Gastroesophageal sphincter (tissue), 4 donors: ENCODE data around the gene S100A9. TPM values are rescaled to one million over a fixed set of nuclear protein-coding genes. Genes with fewer than 3 reads are reported as not detected.

Experiments used
- ATAC-seq: fragments of 150-250 bp; one replicate; pipeline ENCODE4 v1.9.1; 2016; ENCODE audit warnings: mild to moderate bottlenecking, moderate library complexity
- H3K27ac ChIP-seq, 4 donors: fragments of 200-600 bp; sonication (generic) in 3 of 4; 1 replicate in 3 of 4; 2 replicates in 1 of 4; pipeline ENCODE4 v1.5.1; 2016 to 2019
- H3K27me3 ChIP-seq: fragments of 200-600 bp; sonication (generic); one replicate; pipeline ENCODE4 v1.5.1; 2019
- H3K36me3 ChIP-seq, 2 donors: fragments of 200-600 bp; sonication (generic); one replicate each; pipeline ENCODE4 v1.5.1; 2019; ENCODE audit warnings: control low read depth in 1 of 2
- H3K4me1 ChIP-seq, 3 donors: fragments of 200-600 bp; sonication (generic); 1 replicate in 2 of 3; 2 replicates in 1 of 3; pipeline ENCODE4 v1.5.1; 2016 to 2019; ENCODE audit warnings: control low read depth in 2 of 3
- H3K4me3 ChIP-seq, 2 donors: fragments of 200-600 bp; sonication (generic); one replicate each; pipeline ENCODE4 v1.5.1; 2019; ENCODE audit warnings: mild to moderate bottlenecking in 1 of 2, moderate library complexity in 1 of 2
- H3K9me3 ChIP-seq, 3 donors: fragments of 200-600 bp; sonication (generic); one replicate each; pipeline ENCODE4 v1.5.1; 2017 to 2019; ENCODE audit warnings: control low read depth in 2 of 3
- EP300 ChIP-seq: sonication (generic); formaldehyde crosslinking; IDR thresholded peaks from one replicate; pipeline ENCODE4 v1.6.1; 2017; ENCODE audit warnings: antibody characterized with exemption, mild to moderate bottlenecking
- POLR2A ChIP-seq, 2 donors: fragments of 450-650 bp; IDR thresholded peaks; one replicate each; pipeline ENCODE4 v1.6.1; 2017; ENCODE audit warnings: antibody characterized with exemption in 2 of 2, mild to moderate bottlenecking in 2 of 2, moderate library complexity in 1 of 2
- POLR2AphosphoS5 ChIP-seq: sonication (generic); formaldehyde crosslinking; IDR thresholded peaks from one replicate; pipeline ENCODE4 v1.6.1; 2017; ENCODE audit warnings: antibody characterized with exemption
- WGBS, 2 donors: methylation state at CpG; one replicate each; pipeline ENCODE4 v1.1.5; 2018; ENCODE audit warnings: low coverage in 1 of 2; 5-methylcytosine and 5-hydroxymethylcytosine counted together
- total RNA-seq, 4 donors: library from RNA; depleted of rRNA; stranded (reverse); fragments of >200 nt; gene quantifications; one replicate each; pipeline ENCODE4 v1.1.0, GENCODE V29; 2016
- TF ChIP-seq, protein P1 (sequence below), 4 experiments: fragments of 200-600 bp in 2 of 4; fragments of 450-650 bp in 2 of 4; sonication (generic) in 1 of 4; IDR thresholded peaks; one replicate each; pipeline ENCODE4 v1.5.1; 2017 to 2019; ENCODE audit warnings: antibody characterized with exemption in 4 of 4, mild to moderate bottlenecking in 2 of 4, moderate library complexity in 2 of 4

Gene S100A9
- total RNA-seq, 4 donors from 2014 or later, result 65.3 to 2,906 (median 485) TPM

DNA sequence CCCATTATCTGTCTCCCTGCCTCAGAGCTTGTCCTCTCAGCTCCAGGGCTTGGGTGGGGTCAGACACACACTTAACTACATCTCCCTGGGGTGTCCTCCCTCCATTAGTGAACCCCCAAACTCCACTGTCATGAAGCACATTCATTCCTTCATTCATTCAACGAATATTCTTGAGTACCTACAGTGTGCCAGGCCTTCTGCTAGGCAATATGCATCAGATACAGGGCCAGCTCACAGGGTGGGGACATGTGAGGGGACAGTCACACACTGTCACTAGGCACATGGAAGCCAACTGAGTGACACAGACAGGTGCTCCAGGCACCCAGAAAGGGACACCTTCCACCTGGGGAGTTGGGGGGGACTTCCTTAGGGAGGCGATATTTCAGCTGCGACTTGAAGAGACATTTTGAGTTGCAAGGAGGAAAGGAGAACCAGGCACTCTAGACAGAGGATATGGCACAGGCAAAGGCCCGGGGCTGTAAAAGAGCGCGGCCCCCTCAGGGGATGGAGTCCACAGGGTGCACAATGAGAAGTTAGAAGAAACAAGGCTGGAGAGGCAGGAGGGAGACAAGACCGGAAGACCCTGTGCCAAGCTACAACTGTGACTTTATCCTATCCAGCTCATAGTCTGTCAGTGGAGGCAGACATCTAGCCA lies 41.9 kb downstream of the S100A9 start:
- Histone ChIP-seq H3K4me1 (no peaks in the 10 kb centered on the region), H3K4me3 (no peak overlapping the region), H3K36me3 (no peaks in the 10 kb centered on the region), H3K9me3 (no peaks in the 10 kb centered on the region), H3K27ac (no peak overlapping the region), H3K27me3 (peaks cover 41% of the 10 kb centered on the region)
- no peak for ATAC-seq
- WGBS, 2 donors, result 80 to 86% methylated on average over 1 to 5 of the region's 7 CpGs
- TF ChIP-seq POLR2AphosphoS5, result no peak
- TF ChIP-seq POLR2A (IDR thresholded peaks at IDR 0.05), result no peak
- TF ChIP-seq, protein P1, sequence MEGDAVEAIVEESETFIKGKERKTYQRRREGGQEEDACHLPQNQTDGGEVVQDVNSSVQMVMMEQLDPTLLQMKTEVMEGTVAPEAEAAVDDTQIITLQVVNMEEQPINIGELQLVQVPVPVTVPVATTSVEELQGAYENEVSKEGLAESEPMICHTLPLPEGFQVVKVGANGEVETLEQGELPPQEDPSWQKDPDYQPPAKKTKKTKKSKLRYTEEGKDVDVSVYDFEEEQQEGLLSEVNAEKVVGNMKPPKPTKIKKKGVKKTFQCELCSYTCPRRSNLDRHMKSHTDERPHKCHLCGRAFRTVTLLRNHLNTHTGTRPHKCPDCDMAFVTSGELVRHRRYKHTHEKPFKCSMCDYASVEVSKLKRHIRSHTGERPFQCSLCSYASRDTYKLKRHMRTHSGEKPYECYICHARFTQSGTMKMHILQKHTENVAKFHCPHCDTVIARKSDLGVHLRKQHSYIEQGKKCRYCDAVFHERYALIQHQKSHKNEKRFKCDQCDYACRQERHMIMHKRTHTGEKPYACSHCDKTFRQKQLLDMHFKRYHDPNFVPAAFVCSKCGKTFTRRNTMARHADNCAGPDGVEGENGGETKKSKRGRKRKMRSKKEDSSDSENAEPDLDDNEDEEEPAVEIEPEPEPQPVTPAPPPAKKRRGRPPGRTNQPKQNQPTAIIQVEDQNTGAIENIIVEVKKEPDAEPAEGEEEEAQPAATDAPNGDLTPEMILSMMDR (IDR thresholded peaks at IDR 0.05), result no peak
- no peak for TF ChIP-seq EP300

DNA sequence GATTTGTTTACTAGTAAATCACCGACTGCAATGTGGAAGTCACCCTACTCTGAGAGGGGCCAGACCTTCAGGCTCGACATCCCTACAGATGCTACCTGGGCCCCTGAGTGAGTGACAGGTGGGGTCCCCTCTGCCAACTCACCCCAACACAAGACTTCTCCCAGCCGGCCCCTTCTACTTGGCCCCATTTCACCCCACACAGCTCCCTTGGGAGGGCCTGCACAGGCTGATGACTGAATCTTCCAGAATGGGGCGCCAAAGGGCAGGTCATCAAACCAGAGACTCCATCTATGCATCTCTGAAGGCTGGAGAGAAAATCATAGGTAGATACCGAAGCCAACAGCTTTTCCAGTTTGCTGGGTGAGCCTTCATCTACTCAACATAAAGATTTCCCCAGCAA lies 42.6 kb downstream of the S100A9 start:
- Histone ChIP-seq H3K4me1 (no peaks in the 10 kb centered on the region), H3K36me3 (no peaks in the 10 kb centered on the region), H3K27me3 (peaks cover 45% of the 10 kb centered on the region), H3K9me3 (no peaks in the 10 kb centered on the region), H3K4me3 (no peak overlapping the region), H3K27ac (no peak overlapping the region)
- TF ChIP-seq POLR2A (IDR thresholded peaks at IDR 0.05), result no peak
- no peak for TF ChIP-seq POLR2AphosphoS5
- TF ChIP-seq EP300, result no peak
- TF ChIP-seq, protein P1 (IDR thresholded peaks at IDR 0.05), result no peak
- 52 to 70% methylated on average over 4 of the region's 5 CpGs for WGBS, 2 donors
- no peak for ATAC-seq

DNA sequence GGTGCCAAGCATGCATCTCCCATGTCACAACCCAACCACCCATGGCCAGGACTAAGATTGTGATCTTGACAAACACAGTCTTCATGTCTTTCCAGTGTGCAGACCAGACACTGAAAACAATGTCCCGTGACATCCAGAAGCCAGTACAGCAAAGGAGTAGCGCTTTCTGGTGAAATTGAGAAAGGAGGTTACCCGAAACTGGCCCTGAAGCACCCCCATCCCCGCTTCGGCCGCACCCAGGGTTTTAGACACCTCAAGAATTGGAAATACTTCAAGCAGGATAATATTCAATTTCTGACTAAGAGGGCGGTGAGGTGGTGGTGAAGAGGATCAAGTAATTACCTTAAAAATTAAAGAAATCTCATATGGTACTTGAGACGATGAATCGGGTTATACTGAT lies 43.8 kb downstream of the S100A9 start:
- TF ChIP-seq EP300 (no peak), POLR2A (IDR thresholded peaks at IDR 0.05) (no peak), POLR2AphosphoS5 (no peak)
- TF ChIP-seq, protein P1 (IDR thresholded peaks at IDR 0.05), result no peak
- H3K27ac ChIP-seq, result no peak overlapping the region
- no peak for ATAC-seq
- H3K9me3 ChIP-seq, result no peaks in the 10 kb centered on the region
- H3K36me3 ChIP-seq, result no peaks in the 10 kb centered on the region
- no peaks in the 10 kb centered on the region for H3K4me1 ChIP-seq
- H3K27me3 ChIP-seq, result peaks cover 53% of the 10 kb centered on the region
- WGBS, 2 donors, result 82 to 83% methylated on average over 8 to 9 of the region's 9 CpGs
- H3K4me3 ChIP-seq, result no peak overlapping the region

DNA sequence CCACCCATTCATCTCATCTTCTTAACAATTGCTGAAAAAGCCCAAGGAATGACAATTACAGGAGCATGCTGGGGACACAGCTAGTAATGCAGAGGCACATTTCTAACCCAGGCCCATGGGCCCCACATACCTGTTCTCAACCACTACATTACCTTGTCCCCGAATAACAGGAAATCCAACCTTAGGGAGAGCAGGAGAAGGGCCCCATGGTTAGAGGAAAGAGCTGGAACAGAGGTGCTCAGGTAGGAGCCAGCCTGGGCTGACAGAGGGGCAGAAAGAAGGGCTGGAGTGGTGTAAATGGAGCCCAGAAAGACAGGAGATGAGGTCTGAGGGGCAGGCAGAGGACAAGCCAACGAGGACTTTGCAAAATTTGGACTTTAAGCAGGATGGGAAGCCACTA lies 44.6 kb downstream of the S100A9 start:
- Histone ChIP-seq H3K27me3 (peaks cover 59% of the 10 kb centered on the region), H3K27ac (no peak overlapping the region), H3K4me3 (no peak overlapping the region), H3K9me3 (no peaks in the 10 kb centered on the region), H3K36me3 (no peaks in the 10 kb centered on the region), H3K4me1 (no peaks in the 10 kb centered on the region)
- no peak for TF ChIP-seq EP300
- no peak for TF ChIP-seq POLR2AphosphoS5
- no peak for TF ChIP-seq POLR2A (IDR thresholded peaks at IDR 0.05)
- TF ChIP-seq, protein P1 (IDR thresholded peaks at IDR 0.05), result no peak
- ATAC-seq, result no peak
- WGBS, 2 donors, result 34 to 57% methylated on average over 1 to 2 of the region's 2 CpGs

DNA sequence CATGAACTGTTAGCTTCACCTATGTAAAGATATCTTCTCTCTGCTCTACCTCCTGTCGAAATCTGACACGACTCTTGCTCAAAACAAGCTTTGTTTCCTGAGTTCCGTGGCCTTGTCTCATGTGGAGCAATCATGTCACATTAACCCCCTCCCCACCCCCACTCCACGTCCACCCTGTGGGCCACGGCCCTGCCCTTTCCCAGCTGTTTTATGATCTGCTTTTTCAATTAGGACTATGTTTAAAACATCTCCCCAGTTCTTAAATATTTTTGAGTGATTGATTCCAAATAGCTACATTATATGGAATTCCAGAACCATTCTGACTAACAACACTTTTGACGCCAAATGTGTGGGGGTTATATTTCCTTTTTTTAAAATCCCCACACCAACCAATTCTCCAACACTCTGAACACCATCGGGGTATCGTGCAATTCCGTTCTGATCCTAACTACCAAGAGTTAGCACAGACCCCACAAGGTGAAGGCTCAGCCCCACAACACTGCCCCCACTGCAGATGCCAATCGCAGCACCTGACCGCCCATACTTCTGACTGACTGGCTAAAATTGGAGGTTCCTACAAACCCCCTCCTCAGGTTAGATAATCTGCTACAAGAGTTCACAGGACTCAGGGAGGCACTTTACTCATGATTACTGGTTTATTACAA lies 45.9 kb downstream of the S100A9 start:
- Histone ChIP-seq H3K27ac (no peak overlapping the region), H3K4me3 (no peak overlapping the region), H3K4me1 (no peaks in the 10 kb centered on the region), H3K9me3 (no peaks in the 10 kb centered on the region), H3K27me3 (peaks cover 51% of the 10 kb centered on the region), H3K36me3 (no peaks in the 10 kb centered on the region)
- no peak for ATAC-seq
- WGBS, 2 donors, result 79 to 84% methylated on average over 7 to 11 of the region's 11 CpGs
- no peak for TF ChIP-seq POLR2A (IDR thresholded peaks at IDR 0.05)
- no peak for TF ChIP-seq EP300
- no peak for TF ChIP-seq POLR2AphosphoS5
- TF ChIP-seq, protein P1 (IDR thresholded peaks at IDR 0.05), result no peak
